IPS-18c (cell line): Measurements from ENCODE around the gene GSTT2B.
"Not testable (repeated sequence)": the region's sequence is repeated elsewhere in the genome, so short reads cannot be mapped to it uniquely, and the experiment has no call there.

ENCODE experiments used
- H3K4me3 ChIP-seq: 2 replicates; pipeline ENCODE4 v1.7.0; 2013; ENCODE audit warnings: low read depth, mild to moderate bottlenecking, low read length, moderate library complexity; ENCODE audit not compliant: insufficient read depth
- H3K9me3 ChIP-seq: one replicate; pipeline ENCODE4 v1.6.1; 2013; ENCODE audit warnings: mild to moderate bottlenecking, low read length, moderate library complexity; ENCODE audit not compliant: control insufficient read depth, insufficient read depth

The GSTT2B gene

GRCh38 chr22:23993080-23993479 is 32.1 kb upstream of the GSTT2B start:
- not testable (repeated sequence) for H3K4me3 ChIP-seq, H3K9me3 ChIP-seq

GRCh38 chr22:23989583-23990244 is 28.7 kb upstream of the GSTT2B start:
- H3K9me3 ChIP-seq, H3K4me3 ChIP-seq: not testable (repeated sequence)

GRCh38 chr22:23986538-23987178 is 25.7 kb upstream of the GSTT2B start:
- H3K9me3 ChIP-seq, H3K4me3 ChIP-seq: not testable (repeated sequence)

- not testable (repeated sequence) for H3K4me3 ChIP-seq, H3K9me3 ChIP-seq
These were observed 25.1 kb upstream of the GSTT2B start for GRCh38 chr22:23986089-23986488.

- Histone ChIP-seq H3K9me3 (no peaks in the 10 kb centered on the region), H3K4me3 (no peak overlapping the region)
These were observed 23.4 kb upstream of the GSTT2B start for GRCh38 chr22:23984430-23984829.

- not testable (repeated sequence) for H3K4me3 ChIP-seq, H3K9me3 ChIP-seq
These were observed 19.6 kb upstream of the GSTT2B start for GRCh38 chr22:23980567-23980966.

- H3K9me3 ChIP-seq, H3K4me3 ChIP-seq: not testable (repeated sequence)
These were observed 18.7 kb upstream of the GSTT2B start, which contains the start of gene GSTT2 for GRCh38 chr22:23979557-23980240. GSTT2 (plus strand) TSS chr22:23980134.

- not testable (repeated sequence) for H3K4me3 ChIP-seq, H3K9me3 ChIP-seq
These were observed 16.3 kb upstream of the GSTT2B start for GRCh38 chr22:23977304-23977703.

- not testable (repeated sequence) for H3K9me3 ChIP-seq, H3K4me3 ChIP-seq
These were observed 13.9 kb upstream of the GSTT2B start for GRCh38 chr22:23974836-23975352.

GRCh38 chr22:23974345-23974744 is 13.3 kb upstream of the GSTT2B start, which contains the start of gene DDT:
DDT (minus strand) TSS chr22:23974441; CDS start chr22:23974414, 27 bp downstream.
- not testable (repeated sequence) for H3K4me3 ChIP-seq, H3K9me3 ChIP-seq

GRCh38 chr22:23971927-23972326 is 10.9 kb upstream of the GSTT2B start:
- H3K4me3 ChIP-seq, H3K9me3 ChIP-seq: not testable (repeated sequence)

- H3K4me3 ChIP-seq = no peak overlapping the region
- H3K9me3 ChIP-seq = no peaks in the 10 kb centered on the region
These were observed 10.0 kb upstream of the GSTT2B start for GRCh38 chr22:23970816-23971486.

GRCh38 chr22:23970201-23970641 is 9.2 kb upstream of the GSTT2B start:
- Histone ChIP-seq H3K9me3 (no peaks in the 10 kb centered on the region), H3K4me3 (no peak overlapping the region)

GRCh38 chr22:23969071-23969470 is 8.1 kb upstream of the GSTT2B start:
- no peaks in the 10 kb centered on the region for H3K9me3 ChIP-seq
- no peak overlapping the region for H3K4me3 ChIP-seq

- H3K9me3 ChIP-seq, H3K4me3 ChIP-seq: not testable (repeated sequence)
These were observed 5.6 kb upstream of the GSTT2B start, which contains the start of gene DDTL for GRCh38 chr22:23966568-23966967. DDTL (plus strand) TSS chr22:23966888; CDS start chr22:23966915, 27 bp downstream.

GRCh38 chr22:23966094-23966493 is 5.1 kb upstream of the GSTT2B start:
- H3K9me3 ChIP-seq, H3K4me3 ChIP-seq: not testable (repeated sequence)

- H3K9me3 ChIP-seq, H3K4me3 ChIP-seq: not testable (repeated sequence)
These were observed 4.6 kb downstream of the GSTT2B start for GRCh38 chr22:23956301-23956900.
